ENCODE results near the gene KIF26B.

Gene KIF26B

DNA sequence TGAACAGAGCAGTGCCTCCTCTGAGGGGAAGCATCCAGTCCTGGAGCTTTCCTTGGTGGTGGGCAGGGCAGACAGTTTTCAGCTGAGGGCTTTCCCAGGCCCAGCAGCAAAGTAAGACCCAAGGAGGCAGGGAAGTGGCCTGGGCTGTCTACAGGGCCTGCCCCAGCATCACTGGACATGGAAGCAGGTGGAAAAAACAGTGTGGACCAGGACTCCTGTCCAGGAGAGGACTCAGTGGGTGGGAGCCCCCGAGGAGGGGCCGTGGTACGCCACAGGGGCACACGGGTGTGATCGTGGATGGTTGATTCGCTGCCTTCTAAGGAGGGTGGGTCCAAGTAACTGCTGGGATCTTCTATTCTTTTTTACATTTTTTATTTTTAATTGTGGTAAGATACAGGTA lies 387.6 kb downstream of the KIF26B start:
- Histone ChIP-seq H3K4me1 (ENCODE audit: control insufficient read depth, insufficient read depth, low read length) (no peaks in the 10 kb centered on the region), H3K27ac (ENCODE audit: low read depth, low read length) (no peak overlapping the region), H3K4me3 (ENCODE audit: low read length) (no peak overlapping the region), H3K36me3 (ENCODE audit: control insufficient read depth, insufficient read depth, low read length) (no peaks in the 10 kb centered on the region), H3K27me3 (ENCODE audit: control insufficient read depth, insufficient read depth, low read length) (no peaks in the 10 kb centered on the region), H3K9ac (ENCODE audit: low read length) (no peak overlapping the region)

DNA sequence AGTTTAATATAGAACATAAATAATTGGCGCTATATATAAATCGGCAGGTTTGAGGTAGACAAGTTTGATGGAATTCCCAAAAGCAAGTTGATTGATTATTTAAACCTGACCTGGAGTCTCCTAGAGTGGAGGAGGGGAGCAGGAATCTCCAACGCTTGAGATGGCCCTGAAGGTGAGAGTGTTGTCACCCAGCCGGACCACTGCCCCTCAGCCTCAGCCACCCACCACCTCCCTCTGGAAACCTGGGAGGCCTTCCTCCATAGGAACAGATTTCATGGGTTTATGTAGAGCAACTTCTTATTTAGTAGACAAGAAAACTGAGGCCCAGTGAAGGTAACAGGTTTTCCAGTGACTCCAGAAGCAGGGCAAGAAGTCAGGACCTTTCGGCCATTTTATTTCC lies 389.5 kb downstream of the KIF26B start:
- no peaks in the 10 kb centered on the region for H3K36me3 ChIP-seq (ENCODE audit: control insufficient read depth, insufficient read depth, low read length)
- no peak overlapping the region for H3K9ac ChIP-seq (ENCODE audit: low read length)
- no peak overlapping the region for H3K27ac ChIP-seq (ENCODE audit: low read depth, low read length)
- H3K4me1 ChIP-seq (ENCODE audit: control insufficient read depth, insufficient read depth, low read length), result no peaks in the 10 kb centered on the region
- no peaks in the 10 kb centered on the region for H3K27me3 ChIP-seq (ENCODE audit: control insufficient read depth, insufficient read depth, low read length)
- H3K4me3 ChIP-seq (ENCODE audit: low read length), result no peak overlapping the region

DNA sequence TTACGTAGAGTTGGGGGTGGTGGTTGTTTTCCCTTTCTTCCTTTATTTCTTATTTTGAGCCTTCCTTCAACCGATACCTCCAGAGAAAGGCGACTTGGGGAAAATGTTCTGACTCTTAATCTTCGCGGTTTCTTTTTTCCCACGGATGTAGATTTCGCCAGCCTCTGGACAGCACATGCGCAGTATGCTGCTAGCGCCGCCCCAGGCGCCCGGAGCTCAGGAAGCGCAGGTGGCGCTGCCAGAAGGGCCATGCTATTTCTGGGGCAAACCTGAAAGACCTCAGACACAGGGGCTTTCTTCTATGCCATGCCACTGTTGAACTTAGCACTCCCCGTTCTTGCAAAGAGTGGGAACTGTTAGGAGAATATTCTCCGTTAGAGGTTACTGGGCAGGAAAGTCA lies 392.1 kb downstream of the KIF26B start:
- Histone ChIP-seq H3K9ac (ENCODE audit: low read length) (no peak overlapping the region), H3K4me1 (ENCODE audit: control insufficient read depth, insufficient read depth, low read length) (no peaks in the 10 kb centered on the region), H3K27ac (ENCODE audit: low read depth, low read length) (no peak overlapping the region), H3K36me3 (ENCODE audit: control insufficient read depth, insufficient read depth, low read length) (no peaks in the 10 kb centered on the region), H3K4me3 (ENCODE audit: low read length) (no peak overlapping the region), H3K27me3 (ENCODE audit: control insufficient read depth, insufficient read depth, low read length) (no peaks in the 10 kb centered on the region)

DNA sequence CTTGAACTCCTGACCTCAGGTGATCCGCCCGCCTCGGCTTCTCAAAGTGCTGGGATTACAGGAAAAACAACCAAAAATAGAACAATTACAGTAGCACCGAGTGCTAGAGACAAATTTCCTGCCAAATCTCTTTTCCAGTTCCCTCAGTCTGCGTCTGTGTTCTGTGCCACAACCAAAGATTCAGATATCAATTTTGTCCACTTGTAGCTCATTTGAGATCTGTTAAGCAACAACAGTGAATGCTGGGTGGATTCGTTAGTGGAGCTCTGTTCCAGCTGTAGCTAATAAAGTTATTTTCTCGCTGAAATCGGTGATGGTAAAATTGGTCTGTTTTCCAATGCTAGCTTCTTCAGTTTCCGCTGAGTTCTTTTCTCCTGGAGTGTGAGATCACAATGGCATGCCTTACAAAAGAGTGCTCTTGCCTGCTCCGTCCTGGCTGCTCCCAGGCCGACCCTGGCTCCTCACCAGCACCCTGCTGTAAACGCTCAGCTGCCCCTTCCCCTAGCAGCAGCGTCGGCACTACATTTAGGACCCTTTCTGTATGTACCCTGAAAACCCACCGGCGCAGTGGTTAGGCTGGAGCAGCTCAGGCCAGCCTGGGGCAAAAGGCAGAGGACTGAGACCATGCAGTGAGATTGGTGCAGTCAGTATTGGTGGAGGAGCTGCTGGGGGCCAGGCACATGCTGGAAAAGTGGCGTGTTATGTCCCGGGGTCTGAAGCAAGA lies 395.4 kb downstream of the KIF26B start:
- no peak overlapping the region for H3K4me3 ChIP-seq (ENCODE audit: low read length)
- H3K9ac ChIP-seq (ENCODE audit: low read length), result no peak overlapping the region
- H3K27ac ChIP-seq (ENCODE audit: low read depth, low read length), result no peak overlapping the region
- H3K36me3 ChIP-seq (ENCODE audit: control insufficient read depth, insufficient read depth, low read length), result no peaks in the 10 kb centered on the region
- H3K4me1 ChIP-seq (ENCODE audit: control insufficient read depth, insufficient read depth, low read length), result no peaks in the 10 kb centered on the region
- no peaks in the 10 kb centered on the region for H3K27me3 ChIP-seq (ENCODE audit: control insufficient read depth, insufficient read depth, low read length)

DNA sequence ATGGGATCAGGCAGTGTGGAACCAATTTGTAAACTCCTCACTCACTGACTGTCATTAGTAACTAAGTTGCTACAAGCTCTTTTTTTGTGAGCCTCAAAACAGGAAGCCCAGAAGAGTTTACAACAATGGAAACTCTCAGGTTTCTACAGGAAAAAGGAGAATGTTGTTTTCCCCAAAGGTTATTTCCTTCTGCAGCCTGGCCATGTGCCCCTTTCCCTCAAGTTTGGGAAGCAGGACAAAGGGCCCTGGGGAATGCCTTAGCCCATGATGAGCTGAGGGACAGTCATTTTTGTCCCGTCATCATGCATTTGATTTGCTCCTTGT lies 395.9 kb downstream of the KIF26B start:
- no peak overlapping the region for H3K9ac ChIP-seq (ENCODE audit: low read length)
- H3K27ac ChIP-seq (ENCODE audit: low read depth, low read length), result no peak overlapping the region
- H3K36me3 ChIP-seq (ENCODE audit: control insufficient read depth, insufficient read depth, low read length), result no peaks in the 10 kb centered on the region

DNA sequence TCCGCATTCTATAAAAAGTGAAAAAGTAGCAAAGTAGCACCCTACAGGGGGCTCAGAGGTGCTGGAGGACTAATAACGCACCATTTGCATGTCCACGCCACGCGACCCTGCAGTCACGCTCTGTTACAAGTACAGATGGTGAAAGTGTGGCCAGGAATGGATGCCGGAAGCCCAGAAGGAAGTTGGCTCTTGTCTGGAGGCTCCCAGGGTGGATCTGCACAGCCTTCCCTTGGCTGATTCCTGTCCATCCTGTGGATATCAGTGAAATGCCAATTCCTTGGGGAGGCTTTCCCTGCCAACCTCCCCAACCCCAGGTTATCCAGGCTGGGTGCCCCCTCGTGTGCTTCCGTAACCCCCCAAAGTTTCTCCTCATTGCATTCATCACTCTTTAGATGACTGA lies 396.8 kb downstream of the KIF26B start:
- Histone ChIP-seq H3K4me1 (ENCODE audit: control insufficient read depth, insufficient read depth, low read length) (no peaks in the 10 kb centered on the region), H3K27ac (ENCODE audit: low read depth, low read length) (no peak overlapping the region), H3K4me3 (ENCODE audit: low read length) (no peak overlapping the region), H3K36me3 (ENCODE audit: control insufficient read depth, insufficient read depth, low read length) (no peaks in the 10 kb centered on the region), H3K27me3 (ENCODE audit: control insufficient read depth, insufficient read depth, low read length) (no peaks in the 10 kb centered on the region), H3K9ac (ENCODE audit: low read length) (no peak overlapping the region)

More for the DNA sequence above, 395.9 kb downstream of the KIF26B start:
- Histone ChIP-seq H3K27me3 (ENCODE audit: control insufficient read depth, insufficient read depth, low read length) (no peaks in the 10 kb centered on the region), H3K4me3 (ENCODE audit: low read length) (no peak overlapping the region), H3K4me1 (ENCODE audit: control insufficient read depth, insufficient read depth, low read length) (no peaks in the 10 kb centered on the region)

DNA sequence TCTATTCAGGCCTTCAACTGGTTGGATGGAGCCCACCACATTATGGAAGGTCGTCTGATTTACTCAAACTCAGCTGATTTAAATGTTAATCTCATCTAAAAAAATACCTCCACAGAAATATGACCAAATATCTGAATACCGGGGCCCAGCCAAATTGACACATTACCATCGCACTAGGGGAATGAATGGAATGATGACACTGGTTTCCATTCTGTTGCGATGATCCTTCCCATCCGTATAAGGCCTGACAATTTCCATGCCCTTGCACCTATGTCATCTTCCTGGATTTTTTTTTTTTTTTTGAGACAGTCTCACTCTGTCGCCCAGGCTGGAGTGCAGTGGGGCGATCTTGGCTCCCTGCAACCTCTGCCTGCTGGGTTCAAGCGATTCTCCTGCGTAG lies 397.5 kb downstream of the KIF26B start:
- no peak overlapping the region for H3K4me3 ChIP-seq (ENCODE audit: low read length)
- H3K9ac ChIP-seq (ENCODE audit: low read length), result no peak overlapping the region
- no peaks in the 10 kb centered on the region for H3K27me3 ChIP-seq (ENCODE audit: control insufficient read depth, insufficient read depth, low read length)
- no peak overlapping the region for H3K27ac ChIP-seq (ENCODE audit: low read depth, low read length)
- no peaks in the 10 kb centered on the region for H3K4me1 ChIP-seq (ENCODE audit: control insufficient read depth, insufficient read depth, low read length)
- no peaks in the 10 kb centered on the region for H3K36me3 ChIP-seq (ENCODE audit: control insufficient read depth, insufficient read depth, low read length)

DNA sequence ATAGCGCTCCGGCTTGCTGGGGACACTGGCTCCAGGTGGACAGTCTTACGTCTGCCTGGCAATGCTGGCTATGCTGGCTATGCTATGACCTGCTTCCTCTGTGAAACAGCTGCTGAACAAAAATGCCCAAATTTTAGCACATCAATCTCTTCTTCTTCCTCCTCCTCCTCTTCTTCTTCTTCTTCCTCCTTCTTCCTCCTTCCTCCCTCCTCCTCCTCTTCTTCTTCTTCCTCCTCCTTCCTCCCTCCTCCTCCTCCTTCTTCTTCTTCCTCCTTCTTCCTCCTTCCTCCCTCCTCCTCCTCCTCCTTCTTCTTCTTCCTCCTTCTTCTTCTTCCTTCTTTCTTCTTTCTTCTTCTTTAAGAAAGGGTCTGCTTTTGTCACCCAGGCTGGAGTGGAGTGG lies 401.3 kb downstream of the KIF26B start:
- H3K4me1 ChIP-seq (ENCODE audit: control insufficient read depth, insufficient read depth, low read length), result no peaks in the 10 kb centered on the region
- H3K4me3 ChIP-seq (ENCODE audit: low read length), result no peak overlapping the region
- no peaks in the 10 kb centered on the region for H3K27me3 ChIP-seq (ENCODE audit: control insufficient read depth, insufficient read depth, low read length)
- no peak overlapping the region for H3K9ac ChIP-seq (ENCODE audit: low read length)
- no peak overlapping the region for H3K27ac ChIP-seq (ENCODE audit: low read depth, low read length)
- H3K36me3 ChIP-seq (ENCODE audit: control insufficient read depth, insufficient read depth, low read length), result no peaks in the 10 kb centered on the region

DNA sequence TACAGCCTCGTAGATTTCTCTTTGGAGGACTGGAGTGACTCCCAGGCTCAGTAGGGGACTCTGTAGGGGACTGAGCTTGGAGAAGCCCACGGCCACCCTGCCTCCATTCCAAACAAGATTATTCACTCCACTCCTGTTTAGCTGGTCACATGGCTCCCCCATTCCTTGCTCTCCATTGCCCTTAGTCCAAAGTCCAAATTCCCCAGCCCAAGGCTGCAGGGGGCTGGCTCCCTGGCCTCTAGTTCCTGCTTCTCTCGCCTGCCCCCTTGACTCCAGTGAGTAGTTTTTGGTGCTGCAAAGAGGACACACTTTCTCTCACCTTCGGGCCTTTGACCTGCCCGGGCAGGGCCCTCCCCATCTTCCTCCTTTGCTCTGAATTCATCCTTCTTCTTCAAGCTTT lies 403.3 kb downstream of the KIF26B start:
- no peaks in the 10 kb centered on the region for H3K36me3 ChIP-seq (ENCODE audit: control insufficient read depth, insufficient read depth, low read length)
- no peaks in the 10 kb centered on the region for H3K27me3 ChIP-seq (ENCODE audit: control insufficient read depth, insufficient read depth, low read length)
- no peak overlapping the region for H3K9ac ChIP-seq (ENCODE audit: low read length)
- H3K4me1 ChIP-seq (ENCODE audit: control insufficient read depth, insufficient read depth, low read length), result no peaks in the 10 kb centered on the region
- no peak overlapping the region for H3K27ac ChIP-seq (ENCODE audit: low read depth, low read length)
- H3K4me3 ChIP-seq (ENCODE audit: low read length), result no peak overlapping the region

DNA sequence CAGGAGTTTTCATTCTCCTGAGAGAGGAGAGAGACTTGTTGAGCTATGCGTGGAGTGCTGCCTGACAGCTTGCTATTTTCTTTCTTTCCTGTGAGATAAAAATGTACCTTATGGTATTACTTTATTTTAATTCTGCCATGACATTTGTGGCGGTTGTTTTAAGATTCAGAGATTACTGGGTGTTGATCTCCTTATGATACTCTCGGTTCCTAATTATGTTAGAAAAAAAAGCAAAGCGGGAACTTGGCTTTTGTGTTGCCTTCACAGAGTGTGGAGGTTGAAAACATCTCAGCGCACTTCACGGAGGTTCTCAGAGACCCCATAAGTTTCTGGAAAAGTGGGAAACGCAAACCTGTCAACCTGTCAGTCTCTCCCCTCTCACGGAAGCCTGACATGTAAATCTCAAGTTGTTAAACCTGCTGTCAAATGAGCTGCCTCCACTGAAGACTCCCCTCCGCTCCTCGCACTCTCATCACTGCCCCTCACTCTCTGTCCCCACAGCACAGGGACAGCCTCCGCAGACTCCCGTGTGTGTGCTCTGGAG lies 405.6 kb downstream of the KIF26B start:
- no peaks in the 10 kb centered on the region for H3K36me3 ChIP-seq (ENCODE audit: control insufficient read depth, insufficient read depth, low read length)

DNA sequence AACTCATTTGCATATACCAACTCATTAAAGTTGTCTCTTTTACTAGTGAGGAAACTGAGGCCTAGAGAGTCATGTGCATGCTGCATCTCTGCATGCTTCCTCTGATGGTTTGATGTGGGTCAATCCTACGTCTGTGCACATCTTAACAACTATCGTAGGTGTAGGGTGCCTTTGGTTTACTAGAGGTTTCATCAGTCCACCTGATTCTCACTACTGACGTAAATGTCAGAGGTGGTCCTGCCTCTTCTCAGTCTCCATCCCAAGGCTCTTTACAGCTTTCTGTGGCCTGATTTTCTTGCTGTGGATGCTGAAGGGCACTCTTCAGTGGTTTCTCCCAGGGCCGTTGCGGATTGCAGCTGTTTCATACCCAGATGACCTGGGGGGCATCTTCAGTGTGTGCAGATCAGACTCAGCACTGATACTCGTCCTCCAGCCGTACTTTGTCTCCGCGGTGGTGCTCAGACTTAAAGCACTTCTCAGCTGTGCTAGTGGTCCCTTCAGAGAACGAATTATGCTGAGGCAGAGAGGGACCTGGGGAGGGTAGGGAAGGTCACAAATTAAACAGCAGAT lies 407.0 kb downstream of the KIF26B start:
- no peaks in the 10 kb centered on the region for H3K36me3 ChIP-seq (ENCODE audit: control insufficient read depth, insufficient read depth, low read length)
- no peak overlapping the region for H3K27ac ChIP-seq (ENCODE audit: low read depth, low read length)
- no peak overlapping the region for H3K9ac ChIP-seq (ENCODE audit: low read length)
- H3K27me3 ChIP-seq (ENCODE audit: control insufficient read depth, insufficient read depth, low read length), result no peaks in the 10 kb centered on the region
- H3K4me1 ChIP-seq (ENCODE audit: control insufficient read depth, insufficient read depth, low read length), result no peaks in the 10 kb centered on the region
- H3K4me3 ChIP-seq (ENCODE audit: low read length), result no peak overlapping the region

More for the DNA sequence above, 405.6 kb downstream of the KIF26B start:
- no peaks in the 10 kb centered on the region for H3K4me1 ChIP-seq (ENCODE audit: control insufficient read depth, insufficient read depth, low read length)
- no peak overlapping the region for H3K27ac ChIP-seq (ENCODE audit: low read depth, low read length)
- H3K9ac ChIP-seq (ENCODE audit: low read length), result no peak overlapping the region
- H3K4me3 ChIP-seq (ENCODE audit: low read length), result no peak overlapping the region
- no peaks in the 10 kb centered on the region for H3K27me3 ChIP-seq (ENCODE audit: control insufficient read depth, insufficient read depth, low read length)

DNA sequence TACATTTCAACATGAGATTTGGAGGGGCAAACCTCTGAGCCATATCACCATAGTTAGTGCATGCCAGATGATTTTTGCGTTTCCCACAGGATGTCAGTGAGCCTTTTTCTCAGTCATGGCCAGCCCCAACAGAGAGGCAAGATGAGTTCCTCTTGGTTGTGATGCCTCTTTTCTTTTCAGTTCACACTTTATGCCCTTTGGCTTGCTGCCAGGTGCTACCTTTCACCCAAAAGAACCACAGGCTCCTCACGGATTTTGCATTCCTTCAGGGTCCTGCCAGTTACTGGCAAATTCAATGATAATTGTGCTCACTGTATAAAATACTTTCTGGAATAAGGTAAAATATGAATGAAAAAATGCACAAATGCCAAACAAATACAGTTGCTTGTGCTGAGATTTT lies 411.3 kb downstream of the KIF26B start:
- Histone ChIP-seq H3K27ac (ENCODE audit: low read depth, low read length) (no peak overlapping the region), H3K27me3 (ENCODE audit: control insufficient read depth, insufficient read depth, low read length) (no peaks in the 10 kb centered on the region), H3K9ac (ENCODE audit: low read length) (no peak overlapping the region), H3K4me1 (ENCODE audit: control insufficient read depth, insufficient read depth, low read length) (peaks cover 3% of the 10 kb centered on the region), H3K4me3 (ENCODE audit: low read length) (no peak overlapping the region), H3K36me3 (ENCODE audit: control insufficient read depth, insufficient read depth, low read length) (no peaks in the 10 kb centered on the region)

DNA sequence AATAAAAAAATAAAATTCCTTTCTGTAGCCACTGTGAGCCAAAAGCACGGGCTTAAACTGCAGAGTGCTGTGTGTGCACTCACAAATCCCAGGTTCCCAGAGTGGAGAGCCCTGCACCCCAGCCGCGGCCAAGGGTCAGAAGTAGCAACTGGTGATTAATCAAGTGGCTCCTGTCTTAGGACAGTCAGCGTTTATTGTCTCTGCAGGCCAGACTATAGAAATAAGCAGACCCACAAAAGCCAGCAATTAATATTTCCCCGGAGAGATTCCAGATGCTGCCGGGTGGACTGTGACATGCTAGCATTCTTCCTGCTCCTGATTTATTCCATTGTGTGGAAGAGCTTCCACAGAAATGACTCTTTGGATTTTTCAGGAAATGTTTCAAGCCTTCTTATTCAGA lies 412.2 kb downstream of the KIF26B start:
- no peaks in the 10 kb centered on the region for H3K36me3 ChIP-seq (ENCODE audit: control insufficient read depth, insufficient read depth, low read length)
- H3K9ac ChIP-seq (ENCODE audit: low read length), result no peak overlapping the region
- H3K4me1 ChIP-seq (ENCODE audit: control insufficient read depth, insufficient read depth, low read length), result peaks cover 3% of the 10 kb centered on the region
- H3K27me3 ChIP-seq (ENCODE audit: control insufficient read depth, insufficient read depth, low read length), result no peaks in the 10 kb centered on the region
- H3K4me3 ChIP-seq (ENCODE audit: low read length), result no peak overlapping the region
- no peak overlapping the region for H3K27ac ChIP-seq (ENCODE audit: low read depth, low read length)
